Testis (tissue), 3 donors: ENCODE measurements around the gene MAP3K7CL. TPM values are rescaled to one million over a fixed set of nuclear protein-coding genes. Genes with fewer than 3 reads are reported as not detected.
"Not testable (repeated sequence)": the region's sequence is repeated elsewhere in the genome, so short reads cannot be mapped to it uniquely, and the experiment has no call there.

Experiments
- DNase-seq: peaks from one replicate; pipeline ENCODE4 v3.0.0-alpha.2; 2019
- H3K27ac ChIP-seq, 2 donors: fragments of 200-600 bp; sonication (generic); one replicate each; pipeline ENCODE4 v1.5.1; 2019
- H3K27me3 ChIP-seq: fragments of 200-600 bp; sonication (generic); one replicate; pipeline ENCODE4 v1.5.1; 2019
- H3K36me3 ChIP-seq: fragments of 200-600 bp; sonication (generic); one replicate; pipeline ENCODE4 v1.5.1; 2017; ENCODE audit warnings: low read depth; ENCODE audit errors: missing control alignments
- H3K4me1 ChIP-seq: fragments of 200-600 bp; sonication (generic); one replicate; pipeline ENCODE4 v1.5.1; 2019
- H3K4me3 ChIP-seq, 2 donors: fragments of 200-600 bp; sonication (generic); one replicate each; pipeline ENCODE4 v1.5.1; 2017 to 2019
- H3K9me3 ChIP-seq: fragments of 200-600 bp; sonication (generic); one replicate; pipeline ENCODE4 v1.5.1; 2017
- POLR2A ChIP-seq: fragments of 450-650 bp; IDR thresholded peaks from one replicate; pipeline ENCODE4 v1.6.1; 2017; ENCODE audit warnings: antibody characterized with exemption, mild to moderate bottlenecking, moderate library complexity
- WGBS, 2 donors: methylation state at CpG; one replicate each; pipeline ENCODE4 v1.1.5; 2018; 5-methylcytosine and 5-hydroxymethylcytosine counted together
- intact Hi-C: fragments of 100-400 bp; cut with DNase I; formaldehyde crosslinking; loops from one replicate; pipeline ENCODE4 v1.15.1; 2023; ENCODE audit warnings: low total_unique reads
- polyA plus RNA-seq: library from polyadenylated mRNA; stranded (reverse); fragments of 350-450 nt; fragmentation: Illumina TruSeq; extraction: RNeasy Lipid Tissue Mini Kit (QIAGEN cat#74804); gene quantifications from one replicate; pipeline ENCODE4 v1.2.3, GENCODE V29; 2014; ENCODE audit warnings: low read depth, low replicate concordance; ENCODE audit not compliant: insufficient read depth
- total RNA-seq, 2 donors: library from RNA; depleted of rRNA; stranded (reverse); fragments of >200 nt; gene quantifications; one replicate each; pipeline ENCODE4 v1.2.3, GENCODE V29; 2016
- TF ChIP-seq, protein P1 (sequence below), 3 experiments: fragments of 450-650 bp in 2 of 3; fragments of 200-600 bp in 1 of 3; sonication (generic) in 1 of 3; IDR thresholded peaks; one replicate each; pipeline ENCODE4 v1.5.1; 2016 to 2019; ENCODE audit warnings: antibody characterized with exemption in 3 of 3, mild to moderate bottlenecking in 2 of 3, moderate library complexity in 1 of 3

Gene MAP3K7CL
- total and polyA plus RNA-seq, 3 donors from 2014 or later, result 9.9 to 16.1 (median 15.3) TPM

DNA sequence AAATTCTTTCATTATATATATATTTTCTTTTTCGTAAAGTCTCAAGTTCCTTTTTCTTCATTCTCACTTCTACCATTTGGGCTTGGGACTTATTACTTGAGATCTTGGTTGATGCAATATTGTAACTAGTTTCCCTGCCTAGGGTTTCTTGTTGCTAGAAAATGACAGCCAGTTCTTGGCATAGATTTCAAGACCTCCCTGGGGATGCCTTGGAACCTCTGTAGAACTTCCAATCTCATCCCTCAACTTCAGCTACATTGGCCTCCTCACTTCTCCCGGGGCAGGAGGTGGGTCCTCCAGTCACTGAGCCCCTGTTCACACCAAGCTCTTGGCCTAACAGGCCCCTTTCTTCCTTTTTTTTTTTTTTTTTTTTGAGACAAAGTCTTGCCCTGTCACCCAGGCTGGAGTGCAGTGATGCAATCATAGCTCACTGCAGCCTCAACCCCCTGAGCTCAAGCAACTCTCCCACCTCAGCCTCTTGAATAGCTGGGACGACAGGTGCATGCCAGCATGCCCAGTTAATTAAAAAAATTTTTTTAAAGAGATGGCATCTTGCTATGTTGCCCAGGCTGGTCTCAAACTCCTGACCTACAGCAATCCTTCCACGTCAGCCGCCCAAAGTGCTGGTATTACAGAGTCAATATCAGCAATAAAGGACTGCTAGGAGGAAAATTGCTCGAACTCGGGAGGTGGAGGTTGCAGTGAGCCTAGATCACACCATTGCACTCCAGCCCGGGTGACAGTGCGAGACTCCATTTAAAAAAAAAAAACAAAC is 33.1 kb downstream of the MAP3K7CL start:
- no peaks in the 10 kb centered on the region for H3K36me3 ChIP-seq
- no peak overlapping the region for H3K4me3 ChIP-seq
- TF ChIP-seq, protein P1, sequence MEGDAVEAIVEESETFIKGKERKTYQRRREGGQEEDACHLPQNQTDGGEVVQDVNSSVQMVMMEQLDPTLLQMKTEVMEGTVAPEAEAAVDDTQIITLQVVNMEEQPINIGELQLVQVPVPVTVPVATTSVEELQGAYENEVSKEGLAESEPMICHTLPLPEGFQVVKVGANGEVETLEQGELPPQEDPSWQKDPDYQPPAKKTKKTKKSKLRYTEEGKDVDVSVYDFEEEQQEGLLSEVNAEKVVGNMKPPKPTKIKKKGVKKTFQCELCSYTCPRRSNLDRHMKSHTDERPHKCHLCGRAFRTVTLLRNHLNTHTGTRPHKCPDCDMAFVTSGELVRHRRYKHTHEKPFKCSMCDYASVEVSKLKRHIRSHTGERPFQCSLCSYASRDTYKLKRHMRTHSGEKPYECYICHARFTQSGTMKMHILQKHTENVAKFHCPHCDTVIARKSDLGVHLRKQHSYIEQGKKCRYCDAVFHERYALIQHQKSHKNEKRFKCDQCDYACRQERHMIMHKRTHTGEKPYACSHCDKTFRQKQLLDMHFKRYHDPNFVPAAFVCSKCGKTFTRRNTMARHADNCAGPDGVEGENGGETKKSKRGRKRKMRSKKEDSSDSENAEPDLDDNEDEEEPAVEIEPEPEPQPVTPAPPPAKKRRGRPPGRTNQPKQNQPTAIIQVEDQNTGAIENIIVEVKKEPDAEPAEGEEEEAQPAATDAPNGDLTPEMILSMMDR (IDR thresholded peaks at IDR 0.05), result no peak
- TF ChIP-seq POLR2A, result no peak
- DNase-seq, result no peak
- peaks cover 4% of the 10 kb centered on the region for H3K4me1 ChIP-seq
- H3K27me3 ChIP-seq, result no peaks in the 10 kb centered on the region
- peak overlapping the region in 1 of 2 donors; percentile 0 for H3K27ac ChIP-seq
- intact Hi-C loops, result loop anchor here (5.0 kb wide), 1 partner anchor 209 kb away; no protein-coding TSS in a partner anchor
- WGBS, 2 donors, result 67 to 83% methylated on average over 9 of the region's 9 CpGs
- no peaks in the 10 kb centered on the region for H3K9me3 ChIP-seq

DNA sequence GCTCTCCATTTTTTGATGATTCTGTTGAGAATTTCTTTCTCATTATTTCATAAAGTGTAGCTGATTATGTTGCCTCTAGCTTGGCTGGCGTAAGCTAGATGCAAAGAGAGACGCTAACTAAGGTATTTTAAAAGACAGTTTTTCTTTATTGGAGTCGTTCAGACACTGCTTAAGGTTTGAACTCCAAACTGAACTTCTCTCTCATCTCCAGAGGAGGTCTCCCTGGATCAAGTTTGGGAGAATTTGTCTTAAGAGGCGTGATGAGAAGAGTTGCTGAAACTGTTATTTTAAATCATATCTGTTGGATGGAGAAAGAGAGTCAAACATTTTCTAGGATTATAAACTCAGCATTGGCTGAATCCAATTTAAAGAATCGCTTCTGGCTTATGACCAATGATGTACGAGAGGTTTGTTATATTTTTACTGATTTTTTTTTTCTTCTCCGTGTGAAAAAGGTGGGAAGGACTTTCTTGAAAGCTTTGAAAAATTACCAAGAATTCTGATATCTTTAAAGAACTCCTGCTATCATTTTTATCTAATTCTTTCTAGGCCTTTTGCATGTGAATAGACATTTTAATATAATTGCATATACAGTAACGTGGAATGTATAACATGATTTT is 34.0 kb downstream of the MAP3K7CL start:
- Histone ChIP-seq H3K27ac (no peak overlapping the region), H3K9me3 (no peaks in the 10 kb centered on the region), H3K4me3 (no peak overlapping the region), H3K4me1 (peaks cover 4% of the 10 kb centered on the region), H3K27me3 (no peaks in the 10 kb centered on the region), H3K36me3 (no peaks in the 10 kb centered on the region)
- 33 to 41% methylated on average over 8 of the region's 8 CpGs for WGBS, 2 donors
- no peak for DNase-seq
- TF ChIP-seq, protein P1 (IDR thresholded peaks at IDR 0.05), result peak in 2 of 3 experiments; percentile 43 to 47
- TF ChIP-seq POLR2A, result no peak
- intact Hi-C loops, result loop anchor here (5.0 kb wide), 1 partner anchor 208 kb away; no protein-coding TSS in a partner anchor

DNA sequence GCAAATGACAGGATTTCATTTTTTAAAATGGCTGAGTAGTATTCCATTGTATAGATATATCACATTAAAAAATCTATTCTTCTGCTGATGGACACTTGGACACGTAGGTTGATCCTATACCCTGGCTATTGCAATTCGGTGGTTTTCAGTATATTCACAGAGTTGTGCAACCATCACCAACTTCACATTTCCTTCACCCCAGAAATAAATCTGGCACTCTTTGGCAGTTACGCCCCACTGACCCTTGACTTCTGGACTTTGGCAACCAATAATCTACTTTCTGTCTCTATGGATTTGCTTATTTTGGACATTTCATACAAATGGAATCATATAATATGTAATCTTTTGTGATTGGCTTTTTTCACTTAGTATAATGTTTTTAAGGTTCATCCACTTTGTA is 35.9 kb downstream of the MAP3K7CL start:
- TF ChIP-seq, protein P1 (IDR thresholded peaks at IDR 0.05), result no peak
- TF ChIP-seq POLR2A, result no peak
- peaks cover 4% of the 10 kb centered on the region for H3K4me1 ChIP-seq
- intact Hi-C loops, result no loop called here
- H3K27me3 ChIP-seq, result no peaks in the 10 kb centered on the region
- WGBS, 2 donors, result 93 to 94% methylated on average over 3 of the region's 3 CpGs
- DNase-seq, result no peak
- no peak overlapping the region for H3K27ac ChIP-seq
- H3K9me3 ChIP-seq, result no peaks in the 10 kb centered on the region
- no peaks in the 10 kb centered on the region for H3K36me3 ChIP-seq
- no peak overlapping the region for H3K4me3 ChIP-seq

DNA sequence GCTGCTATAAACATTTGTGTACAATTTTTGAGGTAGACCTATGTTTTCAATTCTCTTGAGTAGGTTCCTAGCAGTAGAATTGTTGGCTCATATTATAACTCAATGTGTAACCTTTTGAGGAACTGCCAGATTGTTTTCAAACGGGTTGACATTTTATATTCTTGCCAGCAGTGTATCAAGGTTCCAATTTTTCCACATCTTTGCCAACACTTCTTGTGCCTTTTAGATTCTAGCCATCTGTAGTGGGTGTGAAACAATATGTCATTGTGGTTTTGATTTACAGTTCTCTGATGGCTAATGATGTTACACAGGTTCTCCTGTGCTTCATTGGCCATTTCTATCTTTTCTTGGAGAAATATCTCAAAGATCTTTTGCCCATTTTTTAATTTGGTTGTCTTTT is 36.4 kb downstream of the MAP3K7CL start:
- Histone ChIP-seq H3K9me3 (no peaks in the 10 kb centered on the region), H3K27ac (no peak overlapping the region), H3K4me3 (no peak overlapping the region), H3K4me1 (peaks cover 4% of the 10 kb centered on the region), H3K36me3 (no peaks in the 10 kb centered on the region), H3K27me3 (no peaks in the 10 kb centered on the region)
- WGBS, 2 donors, result 32 to 55% methylated on average over 1 of the region's 1 CpG
- no peak for DNase-seq
- TF ChIP-seq, protein P1 (IDR thresholded peaks at IDR 0.05), result no peak
- TF ChIP-seq POLR2A, result no peak
- intact Hi-C loops, result no loop called here

DNA sequence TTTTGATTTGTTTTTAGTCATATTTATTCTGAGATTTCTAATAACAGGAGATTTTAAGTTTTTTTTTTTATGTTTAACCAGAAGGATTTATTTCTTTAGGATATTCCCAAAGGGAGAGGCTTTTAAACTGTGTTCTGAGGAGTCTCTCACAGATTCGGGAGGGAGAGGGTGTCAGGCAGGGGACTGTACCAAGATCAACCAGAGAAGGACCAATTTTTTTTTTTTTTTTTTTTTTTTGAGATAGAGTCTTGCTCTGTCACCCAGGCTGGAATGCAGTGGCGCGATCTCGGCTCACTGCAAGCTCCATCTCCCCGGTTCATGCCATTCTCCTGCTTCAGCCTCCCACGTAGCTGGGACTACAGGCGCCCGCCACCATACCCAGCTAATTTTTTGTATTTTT is 37.0 kb downstream of the MAP3K7CL start:
- DNase-seq, H3K9me3 ChIP-seq, H3K4me1 ChIP-seq, H3K4me3 ChIP-seq, H3K27ac ChIP-seq, H3K27me3 ChIP-seq, intact Hi-C loops, H3K36me3 ChIP-seq: not testable (repeated sequence)
- 81 to 98% methylated on average over 8 of the region's 8 CpGs for WGBS, 2 donors
